ENCODE results near the gene DBR1.
A peak's percentile ranks its signal among the peaks of the same experiment; 100 is the strongest.

GRCh38 chr3:138197058-138197457 lies 22.3 kb upstream of the DBR1 start:
- TF ChIP-seq CTCF (conservative IDR thresholded peaks at IDR 0.05; ENCODE audit: low read depth in 2 of 2) (no peak), EZH2 (IDR thresholded peaks at IDR 0.05; ENCODE audit: low read depth, unreplicated experiment) (no peak), POLR2AphosphoS5 (IDR thresholded peaks at IDR 0.05; ENCODE audit: low read depth) (no peak), REST (IDR thresholded peaks at IDR 0.05; ENCODE audit: unreplicated experiment) (peak; percentile 86), NANOG (IDR thresholded peaks at IDR 0.05; ENCODE audit: borderline replicate concordance) (no peak), JUNB (IDR thresholded peaks at IDR 0.05; ENCODE audit: unreplicated experiment) (no peak), EZH2phosphoT487 (IDR thresholded peaks at IDR 0.05; ENCODE audit: unreplicated experiment) (no peak), STAT1 (IDR thresholded peaks at IDR 0.05; ENCODE audit: unreplicated experiment) (no peak)
